Suprapubic skin (tissue), 4 donors: Measurements from ENCODE around the gene HCN2. TPM values are rescaled to one million over a fixed set of nuclear protein-coding genes. Genes with fewer than 3 reads are reported as not detected.
A peak's percentile ranks its signal among the peaks of the same experiment; 100 is the strongest.

Source experiments
- DNase-seq, 2 donors: peaks; one replicate each; pipeline ENCODE4 v3.0.0-alpha.2; 2019; ENCODE audit warnings: low spot score in 2 of 2
- H3K27ac ChIP-seq: fragments of 200-600 bp; sonication (generic); one replicate; pipeline ENCODE4 v1.5.1; 2019
- H3K27me3 ChIP-seq: fragments of 200-600 bp; sonication (generic); one replicate; pipeline ENCODE4 v1.5.1; 2019
- H3K36me3 ChIP-seq: fragments of 200-600 bp; sonication (generic); one replicate; pipeline ENCODE4 v1.5.1; 2019
- H3K4me1 ChIP-seq: fragments of 200-600 bp; sonication (generic); one replicate; pipeline ENCODE4 v1.5.1; 2019
- H3K4me3 ChIP-seq: fragments of 200-600 bp; sonication (generic); one replicate; pipeline ENCODE4 v1.5.1; 2019; ENCODE audit warnings: mild to moderate bottlenecking
- H3K9me3 ChIP-seq: fragments of 200-600 bp; sonication (generic); one replicate; pipeline ENCODE4 v1.5.1; 2019
- EP300 ChIP-seq: sonication (generic); formaldehyde crosslinking; IDR thresholded peaks from one replicate; pipeline ENCODE4 v1.6.1; 2017; ENCODE audit warnings: antibody characterized with exemption
- POLR2A ChIP-seq, 2 donors: fragments of 450-650 bp; IDR thresholded peaks; one replicate each; pipeline ENCODE4 v1.6.1; 2017; ENCODE audit warnings: antibody characterized with exemption in 2 of 2, mild to moderate bottlenecking in 2 of 2, moderate library complexity in 2 of 2
- POLR2AphosphoS5 ChIP-seq, 3 donors: sonication (generic); formaldehyde crosslinking; IDR thresholded peaks; one replicate each; pipeline ENCODE4 v1.6.1; 2017; ENCODE audit warnings: antibody characterized with exemption in 3 of 3
- WGBS: methylation state at CpG from one replicate; pipeline ENCODE4 v1.1.5; 2018; 5-methylcytosine and 5-hydroxymethylcytosine counted together
- total RNA-seq, 4 donors: library from RNA; depleted of rRNA; stranded (reverse); fragments of >200 nt; gene quantifications; one replicate each; pipeline ENCODE4 v1.1.0, GENCODE V29; 2016
- TF ChIP-seq, protein P1 (sequence below), 2 donors: fragments of 200-600 bp in 1 of 2; fragments of 450-650 bp in 1 of 2; sonication (generic) in 1 of 2; IDR thresholded peaks; one replicate each; pipeline ENCODE4 v1.5.1; 2016 to 2019; ENCODE audit warnings: antibody characterized with exemption in 2 of 2, mild to moderate bottlenecking in 1 of 2, moderate library complexity in 1 of 2

The HCN2 gene
- total RNA-seq, 4 donors from 2014 or later, result 0.11 to 1.7 (median 0.81) TPM

DNA sequence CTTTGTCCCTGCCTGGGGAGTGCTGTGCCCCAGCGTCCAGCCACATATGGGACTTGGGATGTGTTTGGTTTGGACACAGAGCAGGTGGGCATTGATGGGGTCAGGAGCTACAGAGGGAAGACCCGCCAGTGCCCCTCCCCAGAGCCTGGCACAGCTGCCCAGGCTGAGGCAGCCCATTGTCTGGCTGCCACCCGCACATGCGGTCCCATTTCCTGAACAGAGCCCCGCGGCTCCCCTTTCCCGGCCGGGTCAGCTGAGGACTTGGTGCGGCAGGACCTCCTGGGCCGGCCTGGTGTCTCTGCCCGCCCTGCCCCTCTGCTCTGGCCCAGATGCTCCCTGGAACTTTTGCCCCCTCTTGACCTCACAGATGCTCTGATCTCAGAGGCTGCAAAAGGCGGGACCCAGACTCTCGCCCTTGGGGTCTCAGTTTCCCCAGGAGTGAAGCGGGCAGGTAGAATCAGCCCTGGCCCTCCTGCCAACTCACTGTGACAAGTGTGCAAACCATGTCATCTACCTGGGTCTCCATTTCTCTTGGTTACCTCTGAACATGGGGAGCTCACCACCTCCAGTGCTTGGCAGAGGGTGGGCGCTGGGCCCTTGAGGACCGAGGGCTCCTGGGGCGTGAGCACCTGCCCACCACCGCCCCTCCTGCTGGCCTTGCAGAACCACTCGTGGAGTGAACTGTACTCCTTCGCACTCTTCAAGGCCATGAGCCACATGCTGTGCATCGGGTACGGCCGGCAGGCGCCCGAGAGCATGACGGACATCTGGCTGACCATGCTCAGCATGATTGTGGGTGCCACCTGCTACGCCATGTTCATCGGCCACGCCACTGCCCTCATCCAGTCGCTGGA is 17.8 kb downstream of the HCN2 start:
- 86% methylated on average over 8 of the region's 30 CpGs for WGBS
- peaks cover 23% of the 10 kb centered on the region for H3K4me1 ChIP-seq
- H3K9me3 ChIP-seq, result no peaks in the 10 kb centered on the region
- H3K27me3 ChIP-seq, result peaks cover 11% of the 10 kb centered on the region
- H3K27ac ChIP-seq, result no peak overlapping the region
- no peak overlapping the region for H3K4me3 ChIP-seq
- no peaks in the 10 kb centered on the region for H3K36me3 ChIP-seq
- DNase-seq, result no peak
- TF ChIP-seq, protein P1, sequence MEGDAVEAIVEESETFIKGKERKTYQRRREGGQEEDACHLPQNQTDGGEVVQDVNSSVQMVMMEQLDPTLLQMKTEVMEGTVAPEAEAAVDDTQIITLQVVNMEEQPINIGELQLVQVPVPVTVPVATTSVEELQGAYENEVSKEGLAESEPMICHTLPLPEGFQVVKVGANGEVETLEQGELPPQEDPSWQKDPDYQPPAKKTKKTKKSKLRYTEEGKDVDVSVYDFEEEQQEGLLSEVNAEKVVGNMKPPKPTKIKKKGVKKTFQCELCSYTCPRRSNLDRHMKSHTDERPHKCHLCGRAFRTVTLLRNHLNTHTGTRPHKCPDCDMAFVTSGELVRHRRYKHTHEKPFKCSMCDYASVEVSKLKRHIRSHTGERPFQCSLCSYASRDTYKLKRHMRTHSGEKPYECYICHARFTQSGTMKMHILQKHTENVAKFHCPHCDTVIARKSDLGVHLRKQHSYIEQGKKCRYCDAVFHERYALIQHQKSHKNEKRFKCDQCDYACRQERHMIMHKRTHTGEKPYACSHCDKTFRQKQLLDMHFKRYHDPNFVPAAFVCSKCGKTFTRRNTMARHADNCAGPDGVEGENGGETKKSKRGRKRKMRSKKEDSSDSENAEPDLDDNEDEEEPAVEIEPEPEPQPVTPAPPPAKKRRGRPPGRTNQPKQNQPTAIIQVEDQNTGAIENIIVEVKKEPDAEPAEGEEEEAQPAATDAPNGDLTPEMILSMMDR (IDR thresholded peaks at IDR 0.05), result no peak
- TF ChIP-seq POLR2AphosphoS5 (IDR thresholded peaks at IDR 0.05) (no peak), EP300 (no peak), POLR2A (IDR thresholded peaks at IDR 0.05) (no peak)

DNA sequence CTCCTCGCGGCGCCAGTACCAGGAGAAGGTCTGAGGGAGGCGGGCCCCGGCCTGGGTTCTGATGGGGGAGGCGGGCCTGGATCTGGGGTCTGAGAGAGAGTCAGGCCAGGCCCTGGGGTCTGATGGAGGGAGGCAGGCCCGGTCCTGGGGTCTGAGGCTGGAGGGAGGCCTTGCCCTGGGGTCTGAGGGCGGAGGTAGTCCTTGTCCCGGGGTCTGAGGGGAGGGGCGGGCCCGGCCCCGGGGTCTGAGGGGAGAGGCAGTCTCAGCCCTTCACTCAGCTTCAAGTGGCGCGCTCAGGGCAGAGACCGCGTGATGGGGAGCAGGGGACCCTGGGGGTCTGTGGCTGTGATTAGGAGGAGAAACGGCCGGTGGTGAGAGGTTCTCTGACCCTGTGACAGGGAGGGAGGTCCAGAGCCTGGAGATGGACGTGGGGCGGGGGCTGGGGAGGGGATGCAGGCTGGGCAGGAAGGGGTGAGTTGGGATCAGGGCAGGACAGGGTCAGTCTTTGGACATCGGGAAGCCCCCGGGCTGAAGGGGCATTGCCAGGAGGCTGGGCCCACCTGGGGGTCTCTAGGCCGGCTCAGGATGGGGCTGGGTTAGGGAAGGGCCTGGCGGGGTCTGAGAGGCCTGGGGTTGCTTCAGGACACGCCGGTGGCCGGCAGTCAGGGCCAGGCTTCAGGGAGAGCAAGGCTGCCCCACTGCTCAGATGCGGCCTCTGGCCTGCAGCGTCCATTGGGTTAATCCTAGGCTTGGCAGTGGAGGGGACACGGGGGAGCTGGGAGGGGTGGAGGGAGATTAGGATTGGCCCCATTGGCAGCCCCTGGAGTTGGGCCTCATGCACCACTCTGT is 18.7 kb downstream of the HCN2 start:
- no peak for DNase-seq
- no peak overlapping the region for H3K4me3 ChIP-seq
- 82% methylated on average over 21 of the region's 30 CpGs for WGBS

DNA sequence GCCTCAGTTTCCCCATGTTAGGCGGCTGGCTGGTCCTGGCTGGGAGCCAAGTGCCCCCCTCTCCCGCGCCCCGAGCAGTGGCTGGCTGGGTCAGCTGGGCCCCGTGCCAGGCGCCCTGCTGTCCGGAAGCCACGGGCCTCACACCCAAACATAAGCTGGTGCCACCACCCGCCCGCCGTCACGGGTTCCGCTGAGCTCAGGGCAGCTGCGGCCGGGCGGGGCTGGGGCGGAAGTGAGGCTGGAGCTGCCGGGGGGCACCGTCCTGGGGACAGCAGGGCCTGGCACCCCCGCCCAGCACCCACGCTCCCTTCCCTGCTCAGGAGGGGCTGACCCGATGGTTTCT is 19.3 kb downstream of the HCN2 start:
- H3K4me3 ChIP-seq, result no peak overlapping the region
- H3K4me1 ChIP-seq, result peaks cover 23% of the 10 kb centered on the region
- 61% methylated on average over 16 of the region's 22 CpGs for WGBS
- H3K27ac ChIP-seq, result no peak overlapping the region
- H3K36me3 ChIP-seq, result no peaks in the 10 kb centered on the region
- H3K27me3 ChIP-seq, result peaks cover 11% of the 10 kb centered on the region
- DNase-seq, result no peak
- TF ChIP-seq, protein P1 (IDR thresholded peaks at IDR 0.05), result no peak
- TF ChIP-seq POLR2AphosphoS5 (IDR thresholded peaks at IDR 0.05) (no peak), EP300 (no peak), POLR2A (IDR thresholded peaks at IDR 0.05) (no peak)
- no peaks in the 10 kb centered on the region for H3K9me3 ChIP-seq

More for the DNA sequence above, 18.7 kb downstream of the HCN2 start:
- TF ChIP-seq POLR2A (IDR thresholded peaks at IDR 0.05) (no peak), POLR2AphosphoS5 (IDR thresholded peaks at IDR 0.05) (no peak), EP300 (no peak)
- TF ChIP-seq, protein P1 (IDR thresholded peaks at IDR 0.05), result no peak
- Histone ChIP-seq H3K27ac (no peak overlapping the region), H3K4me1 (peaks cover 23% of the 10 kb centered on the region), H3K36me3 (no peaks in the 10 kb centered on the region), H3K9me3 (no peaks in the 10 kb centered on the region), H3K27me3 (peaks cover 11% of the 10 kb centered on the region)

DNA sequence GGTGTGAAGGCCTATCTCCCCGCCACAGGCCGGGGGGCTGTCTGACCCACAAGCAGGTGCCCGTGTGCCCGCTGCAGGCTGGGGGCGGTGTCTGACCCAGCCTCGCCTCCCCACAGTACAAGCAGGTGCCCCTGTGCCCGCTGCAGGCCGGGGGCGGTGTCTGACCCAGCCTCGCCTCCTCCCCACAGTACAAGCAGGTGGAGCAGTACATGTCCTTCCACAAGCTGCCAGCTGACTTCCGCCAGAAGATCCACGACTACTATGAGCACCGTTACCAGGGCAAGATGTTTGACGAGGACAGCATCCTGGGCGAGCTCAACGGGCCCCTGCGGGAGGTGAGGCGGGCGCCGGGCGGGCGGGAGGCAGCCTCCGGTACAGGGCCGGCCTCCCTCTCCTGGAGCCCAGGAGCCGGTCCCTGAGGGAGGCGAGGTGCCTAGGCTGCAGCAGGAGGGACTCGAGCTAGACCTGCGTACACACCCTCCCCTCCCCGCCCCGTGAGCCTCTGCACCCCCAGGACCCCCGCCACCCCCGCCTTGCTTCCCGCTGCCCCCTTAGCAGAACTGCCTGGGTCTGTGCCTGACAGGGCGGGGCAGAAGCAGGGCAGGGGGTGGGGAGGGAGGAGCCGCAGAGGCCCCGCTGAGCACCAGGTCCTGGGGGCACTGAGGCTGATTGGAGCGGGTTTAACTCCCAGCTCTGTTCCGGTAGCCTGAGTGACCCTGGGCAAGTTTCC is 20.6 kb downstream of the HCN2 start:
- Histone ChIP-seq H3K27me3 (peaks cover 11% of the 10 kb centered on the region), H3K27ac (peak overlapping the region; percentile 18)
- 29% methylated on average over 5 of the region's 38 CpGs for WGBS

More for the DNA sequence above, 20.6 kb downstream of the HCN2 start:
- Histone ChIP-seq H3K4me1 (peaks cover 23% of the 10 kb centered on the region), H3K4me3 (peak overlapping the region; percentile 28), H3K9me3 (no peaks in the 10 kb centered on the region), H3K36me3 (no peaks in the 10 kb centered on the region)
- no peak for TF ChIP-seq EP300
- TF ChIP-seq POLR2AphosphoS5 (IDR thresholded peaks at IDR 0.05), result no peak
- no peak for TF ChIP-seq POLR2A (IDR thresholded peaks at IDR 0.05)
- TF ChIP-seq, protein P1 (IDR thresholded peaks at IDR 0.05), result no peak
- DNase-seq, result no peak
